Trophoblast cell (in vitro differentiated cells and primary cell): Measurements from ENCODE around the gene DRAP1.

Source experiments
- DNase-seq, 2 donors: peaks; one replicate each; pipeline ENCODE4 v3.0.0-alpha.2; 2016
- H2AFZ ChIP-seq: 2 replicates; pipeline ENCODE4 v1.6.1; 2013; ENCODE audit warnings: low read length, moderate library complexity, mild to moderate bottlenecking; ENCODE audit not compliant: insufficient read depth, poor library complexity
- H2AK5ac ChIP-seq: 2 replicates; pipeline ENCODE4 v1.6.1; 2013; ENCODE audit warnings: mild to moderate bottlenecking, low read length
- H2BK120ac ChIP-seq: 2 replicates; pipeline ENCODE4 v1.6.1; 2013; ENCODE audit warnings: low read length, mild to moderate bottlenecking, moderate library complexity; ENCODE audit not compliant: insufficient read depth, poor library complexity
- H2BK12ac ChIP-seq: 2 replicates; pipeline ENCODE4 v1.6.1; 2013; ENCODE audit warnings: mild to moderate bottlenecking, low read length, moderate library complexity
- H2BK5ac ChIP-seq: 2 replicates; pipeline ENCODE4 v1.6.1; 2013; ENCODE audit warnings: low read length, low read depth, moderate library complexity, mild to moderate bottlenecking; ENCODE audit not compliant: poor library complexity
- H3K14ac ChIP-seq: 2 replicates; pipeline ENCODE4 v1.6.1; 2013; ENCODE audit warnings: mild to moderate bottlenecking, low read length
- H3K18ac ChIP-seq: 2 replicates; pipeline ENCODE4 v1.6.1; 2013; ENCODE audit warnings: mild to moderate bottlenecking, low read length
- H3K23ac ChIP-seq: 2 replicates; pipeline ENCODE4 v1.6.1; 2013; ENCODE audit warnings: low read length
- H3K27ac ChIP-seq: 2 replicates; pipeline ENCODE4 v1.5.1; 2013; ENCODE audit warnings: low read depth, mild to moderate bottlenecking, inconsistent platforms, low read length, moderate library complexity
- H3K27me3 ChIP-seq: 2 replicates; pipeline ENCODE4 v1.6.1; 2013; ENCODE audit warnings: inconsistent platforms, mild to moderate bottlenecking, low read length, moderate library complexity; ENCODE audit not compliant: insufficient read depth
- H3K36me3 ChIP-seq, 2 experiments: 1 replicate in 1 of 2; 2 replicates in 1 of 2; pipeline ENCODE4 v1.6.1; 2013; ENCODE audit warnings: low read length in 2 of 2, mild to moderate bottlenecking in 2 of 2, moderate library complexity in 1 of 2; ENCODE audit not compliant: insufficient read depth in 2 of 2, control insufficient read depth in 1 of 2
- H3K4ac ChIP-seq: 2 replicates; pipeline ENCODE4 v1.6.1; 2013; ENCODE audit warnings: low read depth, mild to moderate bottlenecking, low read length, moderate library complexity
- H3K4me1 ChIP-seq, 2 experiments: 1 replicate in 1 of 2; 2 replicates in 1 of 2; pipeline ENCODE4 v1.6.1; 2013; ENCODE audit warnings: low read length in 2 of 2, mild to moderate bottlenecking in 2 of 2, moderate library complexity in 1 of 2; ENCODE audit not compliant: insufficient read depth in 2 of 2, control insufficient read depth in 1 of 2
- H3K4me2 ChIP-seq: 2 replicates; pipeline ENCODE4 v1.6.1; 2013; ENCODE audit warnings: inconsistent platforms, mild to moderate bottlenecking, low read length, moderate library complexity
- H3K4me3 ChIP-seq: 2 replicates; pipeline ENCODE4 v1.5.1; 2013; ENCODE audit warnings: mild to moderate bottlenecking, low read depth, low read length, inconsistent platforms
- H3K79me1 ChIP-seq: one replicate; pipeline ENCODE4 v1.6.1; 2013; ENCODE audit warnings: low read length
- H3K79me2 ChIP-seq: 2 replicates; pipeline ENCODE4 v1.6.1; 2013; ENCODE audit warnings: low read length, mild to moderate bottlenecking; ENCODE audit not compliant: control insufficient read depth, insufficient read depth, poor library complexity
- H3K9ac ChIP-seq: 2 replicates; pipeline ENCODE4 v1.6.1; 2013; ENCODE audit warnings: mild to moderate bottlenecking, low read length
- H3K9me3 ChIP-seq: 2 replicates; pipeline ENCODE4 v1.6.1; 2013; ENCODE audit warnings: low read depth, mild to moderate bottlenecking, control low read depth, inconsistent platforms, low read length; ENCODE audit not compliant: insufficient read depth
- H4K12ac ChIP-seq: 2 replicates; pipeline ENCODE4 v1.6.1; 2013; ENCODE audit warnings: low read depth, mild to moderate bottlenecking, low read length, moderate library complexity
- H4K8ac ChIP-seq: 2 replicates; pipeline ENCODE4 v1.6.1; 2013; ENCODE audit warnings: low read depth, mild to moderate bottlenecking, low read length, moderate library complexity
- H4K91ac ChIP-seq: one replicate; pipeline ENCODE4 v1.6.1; 2013; ENCODE audit warnings: low read depth, mild to moderate bottlenecking, low read length, moderate library complexity
- WGBS: extraction: QIAGEN DNeasy Blood & Tissue Kit; methylation state at CpG from one replicate; pipeline ENCODE4 v1.1.7; 2013; ENCODE audit warnings: missing lambda C conversion rate; ENCODE audit not compliant: insufficient read length, insufficient coverage; ENCODE audit errors: extremely low coverage; 5-methylcytosine and 5-hydroxymethylcytosine counted together

The DRAP1 gene

GRCh38 chr11:65911682-65912568, 7.3 kb upstream of the DRAP1 start:
- H3K79me2 ChIP-seq, result no peaks in the 10 kb centered on the region
- WGBS, result no CpG with 5 or more reads among the region's 14 CpGs

GRCh38 chr11:65912845-65913244, 6.4 kb upstream of the DRAP1 start:
- no peak overlapping the region for H3K9ac ChIP-seq
- peak overlapping the region; percentile 9 for H2BK5ac ChIP-seq
- no peak overlapping the region for H3K4me3 ChIP-seq
- no peak overlapping the region for H2BK12ac ChIP-seq
- H3K79me1 ChIP-seq, result peaks cover 12% of the 10 kb centered on the region
- no peak overlapping the region for H2BK120ac ChIP-seq
- no peak overlapping the region for H3K4ac ChIP-seq
- H2AFZ ChIP-seq, result no peak overlapping the region
- DNase-seq, result no peak
- no peak overlapping the region for H4K8ac ChIP-seq
- H3K23ac ChIP-seq, result no peak overlapping the region
- no peaks in the 10 kb centered on the region for H3K79me2 ChIP-seq
- no peaks in the 10 kb centered on the region for H3K9me3 ChIP-seq
- no peak overlapping the region for H3K18ac ChIP-seq
- no peak overlapping the region for H3K14ac ChIP-seq
- no peaks in the 10 kb centered on the region for H3K27me3 ChIP-seq
- H4K12ac ChIP-seq, result no peak overlapping the region
- no peak overlapping the region for H3K4me2 ChIP-seq
- H4K91ac ChIP-seq, result no peak overlapping the region
- H3K27ac ChIP-seq, result no peak overlapping the region
- H2AK5ac ChIP-seq, result no peak overlapping the region
- H3K36me3 ChIP-seq, result peaks cover 8 to 9% of the 10 kb centered on the region in 2 experiments
- H3K4me1 ChIP-seq, result peaks cover 32 to 33% of the 10 kb centered on the region in 2 experiments
- WGBS, result no CpG with 5 or more reads among the region's 4 CpGs

More at GRCh38 chr11:65911682-65912568, 7.3 kb upstream of the DRAP1 start:
- H2BK120ac ChIP-seq, result no peak overlapping the region
- DNase-seq, result no peak
- H3K27ac ChIP-seq, result no peak overlapping the region
- H4K8ac ChIP-seq, result peak overlapping the region; percentile 30
- no peak overlapping the region for H3K23ac ChIP-seq
- H3K27me3 ChIP-seq, result no peaks in the 10 kb centered on the region
- no peak overlapping the region for H3K9ac ChIP-seq
- H3K4me1 ChIP-seq, result peaks cover 23 to 25% of the 10 kb centered on the region in 2 experiments
- H3K14ac ChIP-seq, result no peak overlapping the region
- H2BK5ac ChIP-seq, result no peak overlapping the region
- H3K4me2 ChIP-seq, result no peak overlapping the region
- H3K4me3 ChIP-seq, result no peak overlapping the region
- peak overlapping the region; percentile 25 for H2BK12ac ChIP-seq
- peak overlapping the region; percentile 9 for H3K18ac ChIP-seq
- peak overlapping the region; percentile 8 for H4K91ac ChIP-seq
- H3K4ac ChIP-seq, result no peak overlapping the region
- H2AK5ac ChIP-seq, result peak overlapping the region; percentile 14
- H2AFZ ChIP-seq, result no peak overlapping the region
- H3K36me3 ChIP-seq, result peaks cover 0 to 3% of the 10 kb centered on the region in 2 experiments
- H3K79me1 ChIP-seq, result peaks cover 12% of the 10 kb centered on the region
- peak overlapping the region; percentile 12 for H4K12ac ChIP-seq
- no peaks in the 10 kb centered on the region for H3K9me3 ChIP-seq

- Histone ChIP-seq H3K27me3 (no peaks in the 10 kb centered on the region), H3K4ac (peak overlapping the region; percentile 1), H4K91ac (peak overlapping the region; percentile 68), H2BK120ac (peak overlapping the region; percentile 42), H4K12ac (no peak overlapping the region), H3K9me3 (no peaks in the 10 kb centered on the region), H4K8ac (peak overlapping the region; percentile 54), H2BK12ac (peak overlapping the region; percentile 46), H3K36me3 (peaks cover 8 to 9% of the 10 kb centered on the region in 2 experiments), H2AFZ (no peak overlapping the region), H3K79me2 (peaks cover 10% of the 10 kb centered on the region), H3K79me1 (peaks cover 19% of the 10 kb centered on the region), H3K4me3 (no peak overlapping the region), H3K23ac (no peak overlapping the region), H3K27ac (peak overlapping the region; percentile 62), H2BK5ac (peak overlapping the region; percentile 28), H2AK5ac (peak overlapping the region; percentile 83), H3K4me1 (peaks cover 40 to 43% of the 10 kb centered on the region in 2 experiments), H3K14ac (peak overlapping the region; percentile 44), H3K4me2 (peak overlapping the region; percentile 27), H3K9ac (no peak overlapping the region), H3K18ac (peak overlapping the region; percentile 59)
- no peak for DNase-seq
- no CpG with 5 or more reads among the region's 10 CpGs for WGBS
Observed at GRCh38 chr11:65915101-65915820, 4.0 kb upstream of the DRAP1 start.

GRCh38 chr11:65915821-65916251, 3.4 kb upstream of the DRAP1 start:
- Histone ChIP-seq H4K91ac (peak overlapping the region; percentile 52), H3K14ac (peak overlapping the region; percentile 36), H3K79me2 (peaks cover 10% of the 10 kb centered on the region), H3K9ac (no peak overlapping the region), H4K12ac (peak overlapping the region; percentile 16), H3K9me3 (peaks cover 2% of the 10 kb centered on the region), H2AK5ac (no peak overlapping the region), H2AFZ (no peak overlapping the region), H2BK12ac (peak overlapping the region; percentile 58), H3K4me3 (no peak overlapping the region), H3K4me2 (peak overlapping the region; percentile 27), H3K27me3 (no peaks in the 10 kb centered on the region), H3K36me3 (peaks cover 14% of the 10 kb centered on the region in 2 experiments), H3K4me1 (peaks cover 43 to 46% of the 10 kb centered on the region in 2 experiments), H3K79me1 (peaks cover 19% of the 10 kb centered on the region), H3K18ac (peak overlapping the region; percentile 52), H3K4ac (peak overlapping the region; percentile 28), H3K23ac (no peak overlapping the region), H2BK120ac (peak overlapping the region; percentile 43), H2BK5ac (peak overlapping the region; percentile 45), H3K27ac (peak overlapping the region; percentile 79), H4K8ac (peak overlapping the region; percentile 43)
- DNase-seq, result peak; percentile 90 to 92
- WGBS, result no CpG with 5 or more reads among the region's 13 CpGs
